Endothelial cell of hepatic sinusoid (primary cell): Measurements from ENCODE around the gene CLEC2D.
"Not testable (repeated sequence)": the region's sequence is repeated elsewhere in the genome, so short reads cannot be mapped to it uniquely, and the experiment has no call there.

ENCODE experiments used
- in situ Hi-C: cut with HindIII; loops from 2 replicates; pipeline ENCODE4 v1.10.0; 2017; ENCODE audit warnings: low sequenced_read_pairs

Gene CLEC2D

DNA sequence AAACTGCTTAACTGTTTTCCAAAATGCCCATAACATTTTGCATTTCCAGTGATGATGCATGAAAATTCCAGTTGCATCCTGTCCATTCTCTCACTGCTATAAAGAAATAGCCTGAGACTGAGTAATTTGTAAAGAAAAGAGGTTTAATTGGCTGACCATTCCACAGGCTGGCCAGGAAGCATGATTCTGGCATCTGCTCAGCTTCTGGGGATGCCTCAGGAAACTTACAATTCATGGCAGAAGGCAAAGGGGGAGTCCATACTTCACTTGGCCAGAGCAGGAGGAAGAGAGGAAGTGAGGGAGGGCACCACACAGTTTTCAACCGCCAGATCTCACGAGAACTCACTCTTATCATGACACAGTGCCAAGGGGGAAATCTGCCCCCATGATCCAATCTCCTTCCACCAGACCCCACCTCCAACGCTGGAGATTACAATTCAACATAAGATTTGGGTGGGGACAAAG lies 18.2 kb upstream of the CLEC2D start:
- in situ Hi-C loops, result no loop called here

- in situ Hi-C loops, result no loop called here
Measured at GRCh38 chr12:9660046-9660445, 9.5 kb upstream of the CLEC2D start.

- in situ Hi-C loops, result no loop called here
Measured at GRCh38 chr12:9661720-9662119, 7.8 kb upstream of the CLEC2D start.

- in situ Hi-C loops, result no loop called here
Measured at GRCh38 chr12:9662488-9662887, 7.0 kb upstream of the CLEC2D start.

DNA sequence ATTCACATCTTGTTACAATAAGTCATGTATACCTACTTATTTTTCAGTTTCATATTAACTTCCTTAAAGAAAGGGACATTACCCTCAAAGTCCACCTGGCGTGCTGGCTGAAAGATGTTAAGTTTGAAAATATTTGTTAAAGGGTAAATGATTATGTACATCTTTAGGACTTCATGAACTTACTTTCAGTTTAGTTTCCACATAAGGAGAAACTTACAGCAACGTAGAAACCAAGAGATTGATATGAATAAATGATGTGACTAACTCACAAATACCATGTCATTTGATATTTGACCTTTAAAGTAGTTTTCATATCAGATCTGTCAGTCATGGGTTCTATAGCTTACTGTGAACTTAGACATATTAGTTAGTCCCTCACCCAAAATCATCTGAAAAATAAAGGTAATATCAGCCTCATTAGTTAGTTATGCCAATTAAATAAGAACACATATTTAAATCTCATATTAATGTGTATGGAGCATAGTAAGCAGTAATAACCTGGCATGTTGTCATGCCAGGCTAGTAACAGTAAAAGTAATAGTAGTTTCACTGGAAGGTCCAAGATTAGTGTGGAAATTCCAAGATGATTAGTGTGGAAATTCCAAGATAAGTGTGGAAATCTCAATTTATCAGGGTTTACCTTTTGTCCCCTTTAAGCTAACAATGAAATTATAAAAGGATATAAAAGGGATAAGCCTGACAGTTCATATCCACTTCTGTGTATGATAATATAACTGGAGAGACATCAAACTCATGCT lies 1.9 kb upstream of the CLEC2D start:
- in situ Hi-C loops, result no loop called here

- in situ Hi-C loops, result no loop called here
Measured at GRCh38 chr12:9668161-9669018, 1.1 kb upstream of the CLEC2D start.

GRCh38 chr12:9669019-9669326 lies 540 bp upstream of the CLEC2D start:
- in situ Hi-C loops, result no loop called here

- in situ Hi-C loops, result not testable (repeated sequence)
Measured at GRCh38 chr12:9672340-9672739, 2.8 kb downstream of the CLEC2D start.

GRCh38 chr12:9673404-9674225 lies 4.1 kb downstream of the CLEC2D start:
- in situ Hi-C loops, result no loop called here

DNA sequence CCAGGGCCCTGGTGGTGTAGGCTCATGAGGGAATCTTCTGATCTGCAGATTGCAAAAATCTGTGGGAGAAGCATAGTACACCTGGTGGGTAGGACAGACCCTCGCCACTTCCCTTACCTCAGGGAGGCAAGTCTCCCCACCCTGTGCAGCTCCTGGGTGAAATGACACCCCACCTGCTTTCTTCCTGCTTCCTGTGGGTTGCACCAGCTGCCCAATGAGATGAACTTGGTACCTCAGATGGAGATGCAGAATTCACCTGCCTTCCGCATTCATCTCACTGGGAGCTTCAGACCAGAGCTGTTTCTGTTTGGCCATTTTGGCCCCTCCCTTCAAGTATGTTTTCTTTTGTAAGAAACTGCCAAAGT lies 4.7 kb downstream of the CLEC2D start:
- in situ Hi-C loops, result no loop called here

GRCh38 chr12:9682508-9682907 lies 13.0 kb downstream of the CLEC2D start:
- in situ Hi-C loops, result not testable (repeated sequence)

DNA sequence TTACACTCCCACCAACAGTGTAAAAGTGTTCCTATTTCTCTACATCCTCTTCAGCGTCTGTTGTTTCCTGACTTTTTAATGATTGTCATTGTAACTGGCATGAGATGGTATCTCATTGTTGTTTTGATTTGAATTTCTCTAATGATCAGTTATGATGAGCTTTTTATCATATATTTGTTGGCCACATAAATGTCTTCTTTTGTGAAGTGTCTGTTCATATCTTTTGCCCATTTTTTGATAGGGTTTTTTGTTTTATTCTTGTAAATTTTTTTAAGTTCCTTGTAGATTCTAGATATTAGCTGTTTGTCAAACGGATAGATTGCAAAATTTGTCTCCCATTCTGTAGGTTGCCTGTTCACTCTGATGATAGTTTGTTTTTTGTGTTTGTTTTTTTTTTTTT lies 13.4 kb downstream of the CLEC2D start:
- in situ Hi-C loops, result not testable (repeated sequence)

- in situ Hi-C loops, result not testable (repeated sequence)
Measured at GRCh38 chr12:9685366-9685765, 15.9 kb downstream of the CLEC2D start.

GRCh38 chr12:9685915-9686314 lies 16.4 kb downstream of the CLEC2D start:
- in situ Hi-C loops, result no loop called here

DNA sequence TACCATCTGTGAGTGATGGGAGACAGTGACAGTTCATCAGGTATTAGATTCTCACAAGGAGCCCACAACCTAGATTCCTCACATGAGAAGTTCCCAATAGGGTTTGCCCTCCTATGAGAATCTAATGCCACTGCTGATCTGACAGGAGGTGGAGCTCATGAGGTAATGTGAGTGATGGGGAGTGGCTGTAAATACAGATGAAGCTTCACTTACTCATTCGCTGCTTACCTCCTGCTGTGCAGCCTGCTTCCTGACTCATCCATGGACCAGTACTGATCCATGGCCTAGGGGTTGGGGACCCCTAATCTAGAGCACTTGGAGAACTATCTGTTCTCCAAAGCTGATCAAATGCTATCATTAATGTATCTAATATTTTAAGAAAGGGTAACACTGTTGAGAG lies 17.7 kb downstream of the CLEC2D start:
- in situ Hi-C loops, result no loop called here

DNA sequence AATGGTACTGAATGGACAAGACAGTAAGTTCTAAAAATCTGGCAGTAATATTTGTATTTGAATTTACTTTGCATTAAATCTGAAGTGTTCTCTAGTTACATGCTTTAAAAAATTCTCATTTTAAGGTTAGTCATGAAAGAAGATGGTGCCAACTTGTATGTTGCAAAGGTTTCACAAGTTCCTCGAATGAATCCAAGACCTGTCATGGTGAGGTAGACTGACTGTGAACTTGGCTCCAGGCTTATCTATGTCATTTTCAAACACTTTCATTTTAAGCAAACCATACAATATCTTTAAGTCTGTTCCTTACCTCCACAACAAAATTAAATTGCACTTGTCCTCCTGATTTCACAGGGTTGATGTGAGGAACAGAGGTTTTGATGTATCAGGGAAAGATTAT lies 23.4 kb downstream of the CLEC2D start:
- in situ Hi-C loops, result no loop called here

GRCh38 chr12:9694241-9694640 lies 24.7 kb downstream of the CLEC2D start:
- in situ Hi-C loops, result no loop called here

DNA sequence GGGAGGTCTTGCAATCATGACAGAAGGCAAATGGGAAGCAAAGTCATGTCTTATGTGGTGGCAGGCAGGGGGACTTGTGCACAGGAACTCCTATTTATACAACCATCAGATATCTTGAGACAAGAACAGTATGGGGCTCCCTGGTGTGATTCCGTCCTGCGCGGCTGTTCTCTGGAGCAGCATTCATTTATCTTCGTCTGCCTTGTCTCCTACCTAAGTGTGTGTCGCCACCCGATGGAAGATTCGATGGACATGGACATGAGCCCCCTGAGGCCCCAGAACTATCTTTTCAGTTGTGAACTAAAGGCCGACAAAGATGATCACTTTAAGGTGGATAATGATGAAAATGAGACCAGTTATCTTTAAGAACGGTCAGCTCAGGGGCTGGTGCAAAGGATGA lies 25.6 kb downstream of the CLEC2D start:
- in situ Hi-C loops, result not testable (repeated sequence)

DNA sequence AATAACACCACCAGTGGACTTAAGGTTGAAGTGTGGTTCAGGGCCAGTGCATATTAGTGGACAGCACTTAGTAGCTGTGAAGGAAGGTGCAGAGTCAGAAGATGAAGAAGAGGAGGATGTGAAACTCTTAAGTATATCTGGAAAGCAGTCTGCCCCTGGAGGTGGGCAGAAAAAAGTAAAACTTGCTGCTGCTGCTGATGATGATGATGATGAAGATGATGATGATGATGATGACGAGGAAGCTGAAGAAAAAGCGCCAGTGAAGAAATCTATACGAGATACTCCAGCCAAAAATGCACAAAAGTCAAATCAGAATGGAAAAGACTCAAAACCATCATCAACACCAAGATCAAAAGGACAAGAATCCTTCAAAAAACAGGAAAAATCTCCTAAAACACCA lies 26.1 kb downstream of the CLEC2D start:
- in situ Hi-C loops, result not testable (repeated sequence)

DNA sequence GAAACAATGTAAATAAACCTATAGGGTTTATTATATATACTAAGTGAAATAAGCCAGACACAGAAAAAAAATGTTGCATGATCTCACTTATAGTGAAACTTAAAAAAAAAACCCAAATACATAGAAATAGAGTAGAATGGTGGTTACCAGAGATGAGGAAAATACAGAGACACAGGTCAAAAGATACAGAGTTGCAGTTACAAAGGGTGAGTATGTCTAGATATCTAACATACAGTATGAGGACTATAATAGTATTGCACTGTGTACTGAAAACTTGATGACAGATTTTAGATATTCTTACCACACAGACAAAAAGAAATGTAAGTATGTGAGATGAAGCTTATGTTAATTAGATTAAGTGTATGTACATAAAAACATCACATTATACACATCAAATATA lies 28.1 kb downstream of the CLEC2D start:
- in situ Hi-C loops, result no loop called here

- in situ Hi-C loops, result no loop called here
Measured at GRCh38 chr12:9698681-9699080, 29.2 kb downstream of the CLEC2D start.
